ENCODE results near the gene ERAP2.

Gene ERAP2

DNA sequence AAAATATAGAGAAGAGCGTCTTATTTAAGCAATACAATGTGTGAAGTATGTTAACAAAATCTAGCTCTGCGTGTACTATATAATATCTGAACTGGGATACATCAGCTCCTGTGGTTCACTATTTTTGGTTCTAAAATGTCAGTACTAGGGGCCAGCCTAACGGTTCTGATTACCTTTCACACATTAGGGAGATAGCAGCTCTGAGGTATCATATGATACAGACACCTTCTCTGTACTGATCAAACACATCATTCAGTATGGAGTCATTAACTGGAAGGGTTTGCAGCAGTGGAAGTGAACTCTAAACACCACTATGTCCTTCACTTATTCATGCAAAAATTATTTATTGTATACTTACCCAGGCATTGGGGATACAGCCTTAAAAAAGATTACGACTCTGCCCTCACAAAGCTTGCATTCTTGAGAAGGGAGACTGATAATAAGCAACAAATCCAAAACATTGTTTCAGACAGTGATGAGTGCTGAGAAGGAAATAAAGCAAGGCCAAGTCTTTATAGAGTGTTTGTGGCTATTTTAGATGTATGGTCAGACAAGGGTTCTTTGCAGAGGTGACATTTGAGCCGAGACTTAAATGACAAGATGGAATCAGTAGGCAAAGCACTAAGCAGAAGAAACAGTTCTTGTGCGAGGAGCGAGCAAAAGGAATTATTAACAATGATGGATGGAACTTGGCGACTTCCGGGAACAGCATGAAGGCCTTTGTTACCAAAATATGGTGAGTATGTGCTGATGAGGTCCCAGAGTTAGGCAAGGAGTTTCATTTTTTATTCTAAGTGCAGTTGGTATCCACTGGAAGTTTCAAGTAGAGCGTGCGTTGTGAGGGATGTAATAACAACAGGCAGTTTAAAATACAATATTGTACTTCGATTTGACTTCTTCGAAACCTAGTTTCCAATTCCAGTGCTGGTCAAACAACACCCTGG lies 57.7 kb downstream of the ERAP2 start:
- no peak for DNase-seq (ENCODE audit: low read depth)

DNA sequence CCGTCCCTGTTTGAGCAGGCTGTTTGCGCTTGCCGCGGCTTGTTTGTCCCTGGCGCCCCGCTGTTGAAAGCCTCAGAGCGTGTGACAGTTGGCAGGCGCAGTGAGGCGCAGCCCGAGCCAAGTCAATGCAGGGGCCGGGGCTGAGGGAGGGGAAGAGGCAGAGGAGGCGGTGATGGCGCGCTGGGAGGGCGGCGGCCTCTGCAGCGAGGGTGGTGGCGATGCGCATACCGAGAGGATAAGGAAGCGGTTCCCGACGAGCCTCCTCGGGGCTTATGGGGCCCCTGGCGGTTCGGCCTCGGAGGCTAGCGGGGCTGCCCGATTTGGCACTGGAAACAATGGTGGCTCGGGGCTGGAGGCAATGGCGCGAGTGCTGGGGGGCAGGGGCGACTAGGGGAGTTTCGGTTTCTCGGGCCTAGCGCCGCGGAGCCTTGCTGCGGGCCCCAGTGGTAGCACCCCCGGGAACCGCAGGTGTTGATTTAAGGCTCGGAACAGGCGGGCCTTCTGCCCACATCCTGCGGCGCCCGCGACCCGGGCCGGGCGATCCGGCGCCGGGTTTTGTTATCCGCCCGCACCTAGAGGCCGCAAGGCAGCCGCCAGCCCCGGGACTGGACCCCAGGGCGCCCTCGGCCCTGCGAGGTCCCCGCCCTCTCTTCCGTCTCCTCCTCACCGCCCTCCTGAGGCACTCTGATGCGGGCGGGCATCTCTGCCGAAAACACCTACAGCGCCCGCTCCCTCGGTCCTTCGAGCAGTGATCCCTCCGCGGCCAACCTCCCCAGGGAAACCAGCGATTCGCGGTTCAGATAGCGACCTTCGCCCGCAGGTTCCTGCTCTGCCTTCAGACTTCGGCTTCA lies 58.6 kb downstream of the ERAP2 start:
- DNase-seq (ENCODE audit: low read depth), result peak; percentile 59

DNA sequence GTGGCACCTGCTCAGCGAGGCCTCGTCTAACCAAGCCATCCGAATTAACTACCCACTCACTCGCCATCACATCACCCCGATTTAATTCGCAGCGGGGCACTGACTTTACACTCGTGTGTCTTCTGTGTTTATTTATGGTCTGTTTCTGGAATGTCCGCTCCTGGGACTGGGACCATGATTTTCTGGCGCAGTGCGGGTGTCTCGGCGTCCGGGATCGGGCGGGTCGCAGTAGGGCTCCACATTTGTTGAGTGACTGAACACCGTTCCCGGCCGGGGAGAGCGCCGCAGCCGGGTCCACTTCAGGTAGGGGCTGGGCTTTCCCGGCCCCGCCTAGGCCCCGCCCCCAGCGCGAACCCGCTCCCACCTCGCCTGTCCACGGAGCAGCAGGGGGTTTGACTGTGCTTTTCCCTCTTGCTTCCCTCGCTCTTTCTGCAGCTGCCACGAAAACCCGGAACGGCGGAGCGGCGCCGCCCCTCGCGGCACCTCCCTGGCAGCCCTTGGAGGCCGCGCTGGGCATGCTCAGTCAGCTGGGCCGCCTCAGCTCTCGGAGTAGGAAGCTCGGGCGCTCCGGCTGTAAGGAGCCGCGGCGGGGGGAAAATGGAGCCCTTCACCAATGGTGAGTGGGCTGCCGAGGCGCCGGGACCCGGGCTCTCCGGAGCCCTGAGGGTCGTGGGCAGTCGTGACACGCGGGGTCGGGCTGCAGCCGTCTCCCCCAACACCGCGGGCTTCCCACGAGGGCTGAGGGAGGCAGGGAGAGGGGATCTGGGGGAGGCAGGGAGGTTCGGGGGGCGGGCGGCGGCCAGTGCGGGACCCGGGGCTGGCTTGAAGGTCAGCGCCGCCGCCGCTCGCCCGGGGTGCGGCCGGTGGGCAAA lies 59.5 kb downstream of the ERAP2 start, which contains the start of gene LNPEP:
Gene LNPEP, plus strand, starts transcription at position 522 of the 872 bp plus-strand sequence. Its CDS starts 76 bp downstream, at position 598.
- peak; percentile 68 for DNase-seq (ENCODE audit: low read depth)

DNA sequence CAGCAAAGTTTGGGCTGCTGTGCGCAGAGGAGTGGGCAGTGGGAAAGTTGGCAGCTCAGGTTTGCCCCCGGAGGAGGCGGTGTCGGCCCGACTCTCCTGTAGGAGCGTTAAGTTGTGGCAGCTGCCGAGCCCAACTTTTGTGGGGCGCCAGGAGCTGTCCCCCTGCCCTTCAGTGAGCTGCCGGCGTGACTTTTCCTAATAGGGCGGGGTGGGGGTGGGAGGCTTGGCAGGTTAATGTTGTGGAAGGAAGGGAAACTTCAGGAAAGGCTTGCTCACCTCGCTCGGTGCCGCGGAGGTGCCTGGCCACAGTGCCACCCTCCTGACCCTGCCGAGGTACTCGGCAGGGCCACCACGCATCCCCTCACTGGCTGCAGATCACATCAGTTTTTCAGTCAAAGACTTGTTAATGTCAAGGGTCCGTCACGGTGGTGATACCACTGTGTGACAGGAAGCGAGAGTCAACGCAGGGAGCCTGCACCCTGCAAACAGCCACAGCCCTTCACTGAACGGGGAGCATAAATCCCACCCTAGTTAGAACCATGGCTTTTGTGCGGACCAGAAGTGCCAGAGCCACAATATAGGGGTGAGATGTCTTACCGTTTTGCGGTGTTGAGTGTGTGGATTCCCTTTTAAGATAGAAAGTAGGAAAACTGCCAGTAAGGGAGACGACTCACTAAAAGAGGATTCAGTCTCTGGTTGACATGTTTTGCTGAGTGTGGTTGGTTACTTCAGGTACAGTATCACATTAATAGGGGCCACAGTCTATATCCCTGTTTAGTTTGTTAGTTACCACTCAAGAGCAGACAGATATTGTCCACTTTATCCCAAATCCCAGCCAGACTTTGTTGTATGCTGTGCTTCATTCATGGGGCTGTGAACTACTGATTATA lies 60.4 kb downstream of the ERAP2 start:
- no peak for DNase-seq (ENCODE audit: low read depth)

DNA sequence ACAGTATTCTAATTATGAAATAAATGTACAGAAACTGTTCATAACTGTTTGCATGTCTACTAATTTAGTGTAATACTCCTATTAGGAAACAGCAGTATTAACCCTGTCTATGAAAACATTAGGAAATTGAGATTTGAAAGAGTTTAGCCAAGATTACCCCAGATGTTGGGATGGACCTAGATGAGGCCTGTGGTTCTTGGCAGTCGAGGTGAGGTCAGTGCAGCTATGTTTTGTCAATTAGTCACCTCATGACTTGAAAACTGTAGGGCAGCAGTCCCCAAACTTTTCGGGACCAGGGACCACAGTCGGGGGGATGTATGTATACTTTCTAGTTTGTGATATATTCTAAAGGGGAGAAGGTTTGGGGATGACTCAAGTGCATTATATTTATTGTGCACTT lies 64.3 kb downstream of the ERAP2 start:
- DNase-seq (ENCODE audit: low read depth), result no peak

DNA sequence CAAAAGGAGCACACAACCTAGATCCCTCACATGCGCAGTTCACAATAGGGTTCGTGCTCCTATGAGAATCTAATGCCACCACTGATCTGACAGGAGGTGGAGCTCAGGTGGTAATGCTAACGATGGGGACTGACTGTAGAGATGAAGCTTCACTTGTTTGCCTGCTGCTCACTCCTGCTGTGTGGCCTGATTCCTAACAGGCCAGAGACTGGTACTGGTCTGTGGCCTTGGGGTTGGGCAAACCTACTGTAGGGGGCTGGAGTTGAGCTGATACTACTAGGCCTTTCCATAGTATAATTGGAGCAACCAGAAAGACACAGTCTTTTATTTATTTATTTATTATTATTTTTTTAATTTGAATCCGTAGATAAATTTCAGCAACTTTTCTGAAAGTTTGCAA lies 64.8 kb downstream of the ERAP2 start:
- no peak for DNase-seq (ENCODE audit: low read depth)

DNA sequence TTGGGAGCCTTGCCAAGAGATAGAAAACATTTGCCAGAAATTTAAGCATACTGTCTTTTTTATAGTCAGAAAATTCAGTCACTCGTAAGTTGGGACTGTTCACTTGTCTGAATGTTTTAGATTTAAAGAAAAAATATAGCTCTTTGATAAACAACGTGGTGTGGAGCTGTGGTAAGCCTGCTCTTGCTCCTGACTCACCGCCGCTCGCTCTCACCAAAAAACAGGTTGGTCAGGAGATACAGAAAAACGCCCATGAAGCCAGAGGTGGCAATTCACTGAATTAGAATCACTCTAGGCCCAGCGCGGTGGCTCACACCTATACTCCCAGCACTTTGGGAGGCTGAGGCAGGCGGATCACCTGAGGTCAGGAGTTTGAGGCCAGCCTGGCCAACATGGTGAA lies 65.8 kb downstream of the ERAP2 start:
- no peak for DNase-seq (ENCODE audit: low read depth)

DNA sequence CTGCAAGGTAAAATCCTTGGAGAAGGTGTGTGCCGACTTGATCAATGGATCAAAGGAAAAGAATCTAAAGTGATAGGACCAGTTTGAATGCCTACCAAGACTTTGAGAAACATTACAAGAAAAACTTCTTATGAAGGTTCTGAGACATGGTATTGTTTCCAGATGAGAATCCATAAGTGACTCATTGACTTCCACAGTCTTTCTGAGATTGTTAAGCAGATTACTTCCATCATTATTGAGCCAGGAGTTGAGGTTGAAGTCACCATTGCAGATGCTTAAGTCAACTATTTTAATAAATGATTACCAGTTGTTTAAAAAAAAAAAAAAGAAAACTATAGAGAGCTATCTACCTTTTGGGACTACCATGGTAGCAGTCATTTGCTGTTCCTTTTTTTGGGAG lies 66.6 kb downstream of the ERAP2 start:
- no peak for DNase-seq (ENCODE audit: low read depth)

DNA sequence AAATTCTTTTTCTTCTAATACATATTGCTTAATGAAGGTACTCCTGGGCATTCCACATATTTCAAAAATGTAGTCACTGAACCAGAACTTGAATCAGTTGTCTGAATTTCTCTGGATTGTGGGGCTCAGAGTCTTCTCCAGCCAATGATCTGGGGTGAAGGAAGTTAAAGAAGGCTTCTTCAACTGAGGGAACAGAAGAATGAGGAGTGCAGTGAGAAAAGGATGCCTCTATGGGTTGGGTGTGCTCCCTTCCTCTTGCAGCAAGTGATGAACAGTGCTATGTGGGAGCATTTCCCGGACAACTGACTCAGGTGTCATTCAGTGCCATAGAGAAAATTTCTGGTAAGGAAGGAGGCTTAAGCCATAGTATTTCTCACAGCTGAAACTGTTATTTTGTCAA lies 67.5 kb downstream of the ERAP2 start:
- no peak for DNase-seq (ENCODE audit: low read depth)

DNA sequence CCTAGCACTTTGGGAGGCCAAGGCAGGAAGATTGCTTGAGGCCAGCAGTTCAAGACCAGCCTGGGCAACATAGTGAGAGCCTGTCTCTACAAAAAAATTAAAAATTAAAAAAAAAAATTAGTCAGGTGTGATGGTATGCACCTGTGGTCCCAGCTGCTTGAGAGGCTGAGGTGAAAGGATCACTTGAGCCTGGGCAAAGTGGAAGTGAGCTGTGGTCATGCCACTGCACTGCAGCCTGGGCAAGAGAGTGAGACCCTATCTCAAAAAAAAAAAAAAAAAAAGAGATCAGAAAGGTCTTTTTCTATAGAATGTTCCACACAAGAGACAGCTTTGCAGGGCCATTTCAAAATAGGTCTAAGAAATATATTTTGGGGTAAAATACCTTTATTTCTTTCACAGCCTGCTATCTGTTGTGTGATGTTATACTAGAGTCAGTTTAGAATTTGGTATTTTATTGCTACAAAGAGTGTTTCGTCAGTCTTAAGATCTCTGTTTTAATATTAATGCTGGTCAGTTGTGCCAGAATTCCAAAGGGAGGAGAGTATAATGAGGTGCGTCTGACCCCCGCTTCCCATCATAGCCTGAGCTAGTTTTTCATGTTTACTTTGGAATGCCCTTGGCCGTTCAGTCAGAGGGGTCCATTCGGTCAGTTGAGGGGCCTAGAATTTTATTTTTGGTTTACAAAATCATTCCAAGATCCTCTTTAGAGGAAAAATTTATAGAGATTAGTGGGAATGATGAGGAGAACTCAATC lies 69.0 kb downstream of the ERAP2 start:
- no peak for DNase-seq (ENCODE audit: low read depth)

DNA sequence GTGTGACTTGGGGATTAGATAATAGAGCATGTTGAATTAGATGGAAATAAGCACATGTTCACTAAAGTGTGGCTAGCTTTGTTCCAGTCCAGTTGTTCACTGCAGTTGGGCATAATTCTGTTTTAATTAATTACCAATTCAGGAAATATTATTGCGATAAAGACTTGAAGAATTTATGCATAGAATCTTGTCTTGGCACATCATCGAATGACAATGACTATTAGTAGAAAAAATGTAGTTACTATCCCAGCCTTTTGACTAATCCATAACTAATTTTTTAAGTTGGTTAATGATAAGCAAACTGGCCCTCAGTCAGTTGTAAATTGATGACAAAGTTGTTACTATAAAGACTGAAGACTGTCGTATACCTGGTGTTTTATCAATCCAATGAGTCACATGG lies 70.1 kb downstream of the ERAP2 start:
- no peak for DNase-seq (ENCODE audit: low read depth)

DNA sequence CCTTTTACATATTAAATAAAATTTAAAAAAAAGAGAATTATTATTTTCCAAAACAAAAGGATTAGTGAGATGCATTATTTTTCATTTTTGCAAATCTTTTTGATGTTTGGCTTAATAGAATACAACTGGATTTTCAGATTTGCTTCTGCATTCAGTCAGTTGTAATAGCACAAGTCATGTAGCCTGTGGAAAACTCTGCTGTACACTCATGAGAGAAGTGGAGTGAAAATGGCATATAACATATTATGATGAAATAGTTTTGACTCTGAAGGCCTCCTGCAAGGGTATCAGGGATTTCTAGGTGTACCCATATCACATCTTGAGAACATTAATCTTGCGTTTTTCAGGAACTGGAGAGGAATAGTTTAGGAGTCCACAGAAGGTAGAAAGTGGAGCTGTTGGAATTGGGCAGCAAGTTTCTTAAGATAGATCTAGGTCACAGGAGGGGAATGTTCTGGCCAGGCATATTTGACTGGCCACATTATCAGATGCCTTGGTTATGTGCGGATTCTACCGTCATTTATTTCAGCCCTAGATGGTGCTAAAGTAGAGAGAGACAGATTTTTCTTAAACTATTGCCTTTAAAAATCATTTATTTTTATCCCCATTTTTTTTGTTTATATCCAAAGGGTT lies 75.9 kb downstream of the ERAP2 start:
- no peak for DNase-seq (ENCODE audit: low read depth)

DNA sequence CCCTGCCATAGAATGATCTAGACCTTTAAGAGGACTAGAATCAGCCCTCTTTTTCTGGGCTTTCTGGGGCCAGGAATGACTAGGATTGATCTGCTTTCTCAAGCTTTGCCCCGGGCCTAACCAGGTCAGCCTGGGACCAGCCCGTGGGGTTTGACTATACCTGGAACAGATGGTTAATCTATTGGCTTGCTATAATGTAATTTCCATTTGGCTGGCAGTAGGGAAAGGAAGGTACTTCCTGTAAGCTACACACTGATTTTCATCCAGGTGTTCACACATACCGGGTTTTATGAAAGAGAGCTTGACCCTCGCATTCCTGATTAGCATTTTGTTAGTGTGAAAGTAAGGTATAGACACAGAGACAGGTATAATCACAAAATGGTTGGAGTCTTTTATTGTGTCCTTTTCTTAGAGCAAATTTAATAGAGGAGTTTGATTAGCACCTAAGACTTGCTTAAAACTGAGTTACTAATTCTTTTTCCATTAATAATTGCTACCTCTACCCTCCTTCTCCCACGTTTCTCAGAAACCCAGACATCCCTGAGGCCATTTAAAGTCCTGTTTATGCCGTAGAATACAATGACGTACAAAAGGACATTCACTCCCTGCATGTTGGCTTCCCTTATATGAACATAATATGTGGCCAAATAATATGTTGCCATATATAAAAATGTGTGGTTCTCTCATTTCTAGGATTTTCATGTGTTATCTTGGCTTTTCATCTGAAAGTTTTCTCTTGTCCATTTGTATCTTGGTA lies 76.9 kb downstream of the ERAP2 start:
- DNase-seq (ENCODE audit: low read depth), result no peak

DNA sequence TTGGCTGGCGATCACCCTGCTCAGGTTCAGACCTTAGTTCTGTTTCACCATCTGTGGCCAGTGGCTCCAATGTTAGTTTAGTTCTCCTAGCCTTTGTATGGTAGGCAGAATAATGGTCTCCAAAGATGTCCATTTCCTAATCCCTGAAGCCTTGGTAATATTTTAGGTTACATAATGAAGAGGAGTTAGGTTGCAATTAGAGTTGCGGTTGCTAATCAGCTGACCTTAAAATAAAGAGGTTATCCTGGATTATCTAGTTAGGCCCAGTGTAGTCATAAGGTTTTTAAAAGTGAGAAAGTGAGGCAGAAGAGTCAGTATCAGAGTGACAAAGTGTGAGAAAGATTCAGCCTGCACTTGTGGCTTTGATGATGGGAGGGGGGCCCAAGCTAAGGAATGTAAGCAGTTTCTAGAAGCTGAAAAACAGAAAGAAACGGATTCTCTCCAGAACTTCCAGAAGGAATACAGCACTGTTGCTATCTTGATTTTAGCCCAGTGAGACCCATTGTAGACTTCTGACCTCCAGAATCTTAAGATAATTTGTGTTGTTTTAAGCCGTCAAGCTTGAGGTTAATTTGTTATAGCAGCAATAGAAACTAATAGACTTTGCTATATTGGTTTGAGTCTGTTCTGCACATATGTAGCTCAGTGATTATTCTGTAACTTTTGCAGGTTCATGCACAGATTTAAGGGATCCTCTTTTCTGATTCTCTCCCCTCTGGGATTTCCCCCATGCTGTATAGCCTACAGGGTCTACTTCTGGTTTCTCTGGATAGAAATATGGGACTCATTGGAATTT lies 81.2 kb downstream of the ERAP2 start:
- DNase-seq (ENCODE audit: low read depth), result no peak

DNA sequence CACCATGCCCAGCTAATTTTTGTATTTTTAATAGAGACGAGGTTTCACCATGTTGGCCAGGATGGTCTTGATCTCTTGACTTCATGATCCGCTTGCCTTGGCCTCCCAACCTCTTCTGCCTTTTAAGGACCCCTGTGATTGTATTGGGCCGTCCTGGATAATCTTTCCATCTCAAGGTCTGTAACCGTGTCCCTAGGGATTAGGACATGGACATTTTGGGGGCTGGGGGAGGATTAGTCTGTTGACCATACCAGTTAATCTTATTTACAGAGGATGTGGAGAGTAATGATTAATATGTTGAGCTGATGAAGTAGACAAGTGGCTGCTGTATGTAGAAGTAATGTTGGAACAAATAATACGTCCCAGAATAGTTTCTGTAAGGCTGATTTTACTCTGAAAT lies 82.7 kb downstream of the ERAP2 start:
- DNase-seq (ENCODE audit: low read depth), result no peak

DNA sequence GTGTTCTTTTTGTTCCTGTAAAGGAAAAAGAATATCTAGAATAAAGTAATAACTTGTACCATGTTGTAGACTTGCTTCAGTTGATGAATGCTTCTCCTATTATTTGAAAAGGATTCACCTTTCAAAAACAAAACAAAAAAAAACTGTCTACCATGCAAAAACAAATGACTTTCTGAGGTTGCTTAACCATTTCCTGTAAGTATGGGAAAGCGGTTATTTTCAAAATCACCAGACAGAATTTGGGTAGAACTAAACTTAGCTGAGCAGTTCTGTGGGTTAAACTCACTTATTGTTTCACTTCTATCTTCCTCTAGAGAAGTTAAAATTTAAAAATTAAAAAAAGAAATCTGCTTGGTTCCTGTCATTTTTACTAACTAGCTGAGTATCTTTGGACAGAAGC lies 84.8 kb downstream of the ERAP2 start:
- DNase-seq (ENCODE audit: low read depth), result no peak

DNA sequence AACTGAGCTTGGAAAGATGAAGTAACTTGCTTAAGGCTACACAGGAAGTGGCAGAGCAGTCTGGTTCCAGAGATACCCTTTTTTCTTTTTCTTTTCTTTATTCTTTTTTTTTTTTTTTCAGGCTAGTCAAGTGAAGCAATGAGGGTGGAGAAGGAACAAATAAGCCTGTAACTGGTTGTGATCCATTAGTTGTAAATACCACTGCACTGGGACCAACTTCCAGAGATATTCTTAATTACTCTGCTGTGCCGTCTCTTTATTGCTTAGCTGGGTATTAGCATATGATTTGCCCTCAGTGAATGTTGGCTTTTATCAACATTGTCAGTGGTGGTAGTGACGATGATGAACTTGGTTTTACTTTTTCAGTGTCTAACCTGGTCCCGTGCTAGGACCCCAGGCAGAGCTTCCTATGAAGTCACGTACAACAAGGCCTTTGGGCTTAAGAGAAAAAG lies 86.3 kb downstream of the ERAP2 start:
- no peak for DNase-seq (ENCODE audit: low read depth)

DNA sequence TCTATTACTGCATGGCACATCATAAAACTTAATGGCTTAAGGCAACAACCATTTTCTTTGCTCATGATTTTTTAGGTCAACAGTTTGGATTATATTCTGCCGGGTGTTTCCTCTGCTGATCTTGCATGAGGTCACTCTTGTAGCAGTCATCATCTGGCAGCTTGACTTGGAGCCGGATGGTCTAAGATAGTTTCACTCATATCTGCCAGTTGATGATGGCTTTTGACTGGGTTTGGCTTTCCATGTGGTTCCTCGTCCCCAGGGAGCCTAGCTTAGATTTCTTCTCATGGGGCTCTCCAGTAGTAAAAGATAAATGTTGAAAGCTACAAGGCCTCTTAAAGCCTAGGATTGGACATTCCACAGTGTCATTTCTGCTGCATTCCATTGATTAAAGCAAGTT lies 87.0 kb downstream of the ERAP2 start:
- no peak for DNase-seq (ENCODE audit: low read depth)
